Astrocyte (in vitro differentiated cells and primary cell): ENCODE measurements around the gene DSN1. TPM values are rescaled to one million over a fixed set of nuclear protein-coding genes. Genes with fewer than 3 reads are reported as not detected.

Experiments
- DNase-seq: peaks from one replicate; pipeline ENCODE4 v3.0.0-alpha.2; 2010; ENCODE audit warnings: low read depth
- FAIRE-seq: peaks from 2 replicates; lab custom pipeline; 2011; peaks lifted over from hg19 to GRCh38; lab: Jason Lieb, UNC
- H2AFZ ChIP-seq: 2 replicates; pipeline ENCODE4 v1.6.0; 2012; ENCODE audit warnings: low read depth, low read length, inconsistent platforms
- H3K27ac ChIP-seq: 2 replicates; pipeline ENCODE4 v1.5.1; 2011; ENCODE audit warnings: low read depth, low read length, inconsistent platforms
- H3K27me3 ChIP-seq: 2 replicates; pipeline ENCODE4 v1.6.0; 2011; ENCODE audit warnings: low read length, inconsistent platforms; ENCODE audit not compliant: insufficient read depth
- H3K36me3 ChIP-seq: 2 replicates; pipeline ENCODE4 v1.5.1; 2011; ENCODE audit warnings: low read length, inconsistent platforms; ENCODE audit not compliant: insufficient read depth
- H3K4me1 ChIP-seq: 2 replicates; pipeline ENCODE4 v1.5.1; 2011; ENCODE audit warnings: low read length, inconsistent platforms; ENCODE audit not compliant: insufficient read depth
- H3K4me2 ChIP-seq: 2 replicates; pipeline ENCODE4 v1.6.0; 2012; ENCODE audit warnings: low read length, inconsistent platforms
- H3K4me3 ChIP-seq: 2 replicates; pipeline ENCODE4 v1.5.1; 2011; ENCODE audit warnings: low read depth, mild to moderate bottlenecking, low read length, inconsistent platforms; ENCODE audit not compliant: insufficient read depth
- H3K79me2 ChIP-seq: 2 replicates; pipeline ENCODE4 v1.6.0; 2012; ENCODE audit warnings: mild to moderate bottlenecking, low read length, inconsistent platforms; ENCODE audit not compliant: insufficient read depth
- H3K9ac ChIP-seq: 2 replicates; pipeline ENCODE4 v1.6.0; 2012; ENCODE audit warnings: mild to moderate bottlenecking, low read length, inconsistent platforms
- H3K9me3 ChIP-seq: 2 replicates; pipeline ENCODE4 v1.5.1; 2012; ENCODE audit warnings: low read depth, mild to moderate bottlenecking, low read length, inconsistent platforms; ENCODE audit not compliant: insufficient read depth
- H4K20me1 ChIP-seq: 2 replicates; pipeline ENCODE4 v1.6.0; 2012; ENCODE audit warnings: low read length, inconsistent platforms; ENCODE audit not compliant: insufficient read depth
- H3K27ac Mint-ChIP-seq: one replicate; pipeline ENCODE4 v1.8.0; 2021; ENCODE audit warnings: mild to moderate bottlenecking, mixed read lengths; ENCODE audit not compliant: unreplicated experiment
- H3K27me3 Mint-ChIP-seq: one replicate; pipeline ENCODE4 v1.8.0; 2021; ENCODE audit warnings: low read depth, mixed read lengths; ENCODE audit not compliant: unreplicated experiment
- H3K36me3 Mint-ChIP-seq: one replicate; pipeline ENCODE4 v1.8.0; 2021; ENCODE audit warnings: low read depth, mixed read lengths; ENCODE audit not compliant: unreplicated experiment
- H3K4me1 Mint-ChIP-seq: one replicate; pipeline ENCODE4 v1.8.0; 2021; ENCODE audit warnings: low read depth, mixed read lengths; ENCODE audit not compliant: unreplicated experiment
- H3K4me3 Mint-ChIP-seq: one replicate; pipeline ENCODE4 v1.8.0; 2021; ENCODE audit warnings: mild to moderate bottlenecking, moderate library complexity, mixed read lengths; ENCODE audit not compliant: unreplicated experiment
- H3K9me3 Mint-ChIP-seq: one replicate; pipeline ENCODE4 v1.8.0; 2021; ENCODE audit warnings: mild to moderate bottlenecking, mixed read lengths; ENCODE audit not compliant: unreplicated experiment
- EZH2 ChIP-seq: IDR thresholded peaks from 2 replicates; pipeline ENCODE4 v1.6.1; 2012; ENCODE audit warnings: mild to moderate bottlenecking, low read length, inconsistent platforms; ENCODE audit not compliant: insufficient read depth
- total RNA-seq: library from RNA; stranded (reverse); gene quantifications from 2 replicates; pipeline ENCODE4 v1.2.1, GENCODE V29; 2021
- TF ChIP-seq, protein P1 (sequence below): IDR thresholded peaks from 2 replicates; pipeline ENCODE4 v1.5.1; 2011; ENCODE audit warnings: low read depth, mild to moderate bottlenecking, inconsistent platforms, low read length, moderate library complexity; ENCODE audit not compliant: insufficient read depth

Gene DSN1
- total RNA-seq, 1 donor from 2014 or later: 6.1 TPM

GRCh38 chr20:36812594-36813463 lies 39.3 kb upstream of the DSN1 start:
- no peak overlapping the region for H3K4me2 ChIP-seq
- no peaks in the 10 kb centered on the region for H3K9me3 ChIP-seq
- peaks cover 18% of the 10 kb centered on the region for H3K36me3 ChIP-seq
- H3K27ac Mint-ChIP-seq: no peak overlapping the region
- H3K4me3 ChIP-seq: no peak overlapping the region
- no peak overlapping the region for H2AFZ ChIP-seq
- FAIRE-seq (no peak), DNase-seq (no peak)
- peaks cover 29% of the 10 kb centered on the region for H3K79me2 ChIP-seq
- no peak overlapping the region for H3K27ac ChIP-seq
- no peak overlapping the region for H3K9ac ChIP-seq
- H3K27me3 ChIP-seq: no peaks in the 10 kb centered on the region
- peaks cover 34% of the 10 kb centered on the region for H4K20me1 ChIP-seq
- no peaks in the 10 kb centered on the region for H3K9me3 Mint-ChIP-seq
- H3K27me3 Mint-ChIP-seq: no peaks in the 10 kb centered on the region
- peaks cover 13% of the 10 kb centered on the region for H3K4me1 ChIP-seq
- TF ChIP-seq, protein P1, sequence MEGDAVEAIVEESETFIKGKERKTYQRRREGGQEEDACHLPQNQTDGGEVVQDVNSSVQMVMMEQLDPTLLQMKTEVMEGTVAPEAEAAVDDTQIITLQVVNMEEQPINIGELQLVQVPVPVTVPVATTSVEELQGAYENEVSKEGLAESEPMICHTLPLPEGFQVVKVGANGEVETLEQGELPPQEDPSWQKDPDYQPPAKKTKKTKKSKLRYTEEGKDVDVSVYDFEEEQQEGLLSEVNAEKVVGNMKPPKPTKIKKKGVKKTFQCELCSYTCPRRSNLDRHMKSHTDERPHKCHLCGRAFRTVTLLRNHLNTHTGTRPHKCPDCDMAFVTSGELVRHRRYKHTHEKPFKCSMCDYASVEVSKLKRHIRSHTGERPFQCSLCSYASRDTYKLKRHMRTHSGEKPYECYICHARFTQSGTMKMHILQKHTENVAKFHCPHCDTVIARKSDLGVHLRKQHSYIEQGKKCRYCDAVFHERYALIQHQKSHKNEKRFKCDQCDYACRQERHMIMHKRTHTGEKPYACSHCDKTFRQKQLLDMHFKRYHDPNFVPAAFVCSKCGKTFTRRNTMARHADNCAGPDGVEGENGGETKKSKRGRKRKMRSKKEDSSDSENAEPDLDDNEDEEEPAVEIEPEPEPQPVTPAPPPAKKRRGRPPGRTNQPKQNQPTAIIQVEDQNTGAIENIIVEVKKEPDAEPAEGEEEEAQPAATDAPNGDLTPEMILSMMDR: no peak
- no peak for TF ChIP-seq EZH2
- no peaks in the 10 kb centered on the region for H3K4me1 Mint-ChIP-seq
- no peak overlapping the region for H3K4me3 Mint-ChIP-seq
- H3K36me3 Mint-ChIP-seq: peaks cover 14% of the 10 kb centered on the region

DNA sequence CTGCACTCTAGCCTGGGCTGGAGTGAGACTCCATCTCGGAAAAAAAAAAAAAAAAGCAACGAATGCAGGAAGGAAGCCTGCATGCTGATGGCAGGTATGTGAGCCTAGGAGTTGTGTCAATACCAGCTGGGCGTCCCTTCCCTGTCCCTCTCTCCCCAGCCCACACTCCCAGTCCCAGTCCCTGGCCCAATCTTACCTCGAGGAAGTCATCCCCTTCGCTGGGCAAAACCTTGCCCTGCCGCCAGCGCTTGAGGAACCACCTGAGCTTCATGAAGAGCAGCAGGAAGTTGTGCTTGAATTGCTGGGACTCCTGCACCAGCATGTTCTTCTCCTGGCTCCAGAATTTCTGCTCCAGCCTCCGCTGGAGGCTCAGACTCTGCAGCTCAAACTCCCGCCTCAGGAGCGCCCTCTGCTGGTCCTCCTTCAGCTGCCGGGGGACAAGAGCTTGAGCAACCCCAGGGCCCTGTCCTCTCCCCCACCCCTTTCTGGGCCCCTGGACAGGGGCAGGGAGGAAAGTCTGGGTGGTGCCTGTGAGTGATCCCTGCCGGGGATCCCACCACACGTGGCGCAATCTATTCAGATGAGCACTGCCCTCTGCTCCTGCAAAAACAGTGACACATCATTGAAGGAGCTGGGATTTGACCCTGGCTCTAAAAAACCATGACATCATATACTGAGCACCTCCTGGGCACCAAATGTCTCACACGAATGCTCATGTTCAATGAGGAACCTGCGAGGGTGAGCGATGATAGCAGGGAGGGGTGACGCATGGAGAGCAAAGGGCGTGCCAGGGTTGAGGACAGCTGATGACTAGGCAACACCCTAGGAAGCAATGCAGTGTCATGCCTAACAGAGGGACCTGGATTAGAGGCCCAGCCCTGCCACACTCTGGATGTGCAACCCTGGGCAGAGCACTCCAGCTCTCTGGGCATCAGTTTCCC lies 35.0 kb upstream of the DSN1 start:
- Histone ChIP-seq H4K20me1 (peaks cover 27% of the 10 kb centered on the region), H3K9ac (peak overlapping the region; percentile 62), H3K27me3 (no peaks in the 10 kb centered on the region), H3K4me3 (no peak overlapping the region), H2AFZ (no peak overlapping the region), H3K36me3 (peaks cover 34% of the 10 kb centered on the region), H3K4me1 (peaks cover 13% of the 10 kb centered on the region), H3K9me3 (no peaks in the 10 kb centered on the region), H3K4me2 (peak overlapping the region; percentile 23), H3K27ac (peak overlapping the region; percentile 75), H3K79me2 (peaks cover 25% of the 10 kb centered on the region)
- FAIRE-seq: no peak
- no peak overlapping the region for H3K4me3 Mint-ChIP-seq
- no peaks in the 10 kb centered on the region for H3K9me3 Mint-ChIP-seq
- DNase-seq: peak; percentile 42
- H3K36me3 Mint-ChIP-seq: peaks cover 19% of the 10 kb centered on the region
- H3K4me1 Mint-ChIP-seq: no peaks in the 10 kb centered on the region
- H3K27ac Mint-ChIP-seq: no peak overlapping the region
- TF ChIP-seq EZH2: no peak
- TF ChIP-seq, protein P1: peak; percentile 60
- H3K27me3 Mint-ChIP-seq: no peaks in the 10 kb centered on the region
